ENCODE results near the gene KIAA0513.
A peak's percentile ranks its signal among the peaks of the same experiment; 100 is the strongest.
"Not testable (repeated sequence)": the region's sequence is repeated elsewhere in the genome, so short reads cannot be mapped to it uniquely, and the experiment has no call there.

Gene KIAA0513

DNA sequence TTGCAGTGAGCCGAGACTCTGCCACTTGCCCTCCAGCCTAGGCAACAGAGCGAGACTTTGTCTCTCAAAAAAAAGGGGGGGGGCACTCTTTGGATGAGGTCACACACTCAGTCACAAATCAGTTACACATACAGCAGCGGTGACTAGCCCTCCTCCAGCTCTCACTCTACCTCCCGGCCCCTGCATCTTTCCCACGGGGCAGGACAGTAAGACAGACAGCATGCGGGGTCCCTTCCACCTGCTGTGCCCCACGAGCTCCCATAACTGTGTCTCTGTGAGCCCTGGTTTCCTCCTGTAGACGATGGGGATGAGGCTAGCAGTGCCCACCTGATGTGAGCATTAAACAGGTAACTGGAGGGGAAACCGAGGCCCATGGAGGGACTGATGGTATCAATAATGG is 79.5 kb downstream of the KIAA0513 start:
- Histone ChIP-seq H3K9me3 (ENCODE audit: control insufficient read depth, low read length) (no peaks in the 10 kb centered on the region), H3K4me1 (ENCODE audit: control insufficient read depth, insufficient read depth, low read length) (no peaks in the 10 kb centered on the region), H3K4me3 (ENCODE audit: low read length) (no peak overlapping the region), H3K9ac (ENCODE audit: low read length) (no peak overlapping the region), H3K36me3 (ENCODE audit: control insufficient read depth, insufficient read depth, low read length) (no peaks in the 10 kb centered on the region), H3K27me3 (ENCODE audit: control insufficient read depth, insufficient read depth, low read length) (no peaks in the 10 kb centered on the region)

DNA sequence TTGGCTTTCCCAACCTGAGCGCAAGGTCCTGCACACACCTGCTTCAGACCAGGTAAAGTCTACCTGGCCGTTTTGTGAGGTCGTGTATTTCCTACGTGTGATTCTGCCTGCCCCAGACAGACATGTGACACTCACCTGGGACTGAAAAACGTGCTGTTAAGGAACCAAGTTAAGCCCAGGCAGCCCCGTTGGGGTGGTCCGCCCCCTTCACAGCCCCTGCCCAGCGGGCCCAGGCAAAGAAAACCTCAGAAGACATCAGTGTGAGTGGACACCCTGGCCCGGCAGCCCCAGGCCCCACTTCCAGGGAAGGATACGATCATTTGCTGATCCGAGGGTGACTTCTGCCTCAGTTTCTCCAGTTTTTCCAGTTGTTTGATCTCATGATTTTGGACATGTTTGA is 79.9 kb downstream of the KIAA0513 start:
- Histone ChIP-seq H3K9ac (ENCODE audit: low read length) (no peak overlapping the region), H3K36me3 (ENCODE audit: control insufficient read depth, insufficient read depth, low read length) (no peaks in the 10 kb centered on the region), H3K9me3 (ENCODE audit: control insufficient read depth, low read length) (no peaks in the 10 kb centered on the region), H3K4me1 (ENCODE audit: control insufficient read depth, insufficient read depth, low read length) (no peaks in the 10 kb centered on the region), H3K27me3 (ENCODE audit: control insufficient read depth, insufficient read depth, low read length) (no peaks in the 10 kb centered on the region), H3K4me3 (ENCODE audit: low read length) (no peak overlapping the region)

DNA sequence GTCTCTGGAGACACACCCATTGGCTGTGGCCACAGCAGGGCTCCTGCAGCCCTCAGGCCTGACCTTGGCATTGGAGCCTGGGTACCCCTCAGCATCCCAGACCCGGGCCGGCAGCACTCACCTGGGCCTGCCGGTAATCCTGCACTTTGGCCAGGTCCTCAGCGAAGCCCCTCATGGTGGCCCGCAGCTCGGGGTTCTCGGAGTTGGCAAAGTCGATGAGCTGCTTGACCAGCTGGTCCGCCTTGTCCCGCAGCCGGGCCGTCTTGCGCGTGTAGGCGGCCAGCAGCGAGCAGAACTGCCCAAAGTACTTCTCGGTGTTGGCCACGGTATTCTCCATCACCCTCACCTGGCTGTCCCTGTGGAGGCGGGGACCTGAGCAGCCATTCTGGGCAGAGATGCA is 82.5 kb downstream of the KIAA0513 start:
- Histone ChIP-seq H3K9me3 (ENCODE audit: control insufficient read depth, low read length) (no peaks in the 10 kb centered on the region), H3K27me3 (ENCODE audit: control insufficient read depth, insufficient read depth, low read length) (no peaks in the 10 kb centered on the region), H3K9ac (ENCODE audit: low read length) (no peak overlapping the region), H3K36me3 (ENCODE audit: control insufficient read depth, insufficient read depth, low read length) (no peaks in the 10 kb centered on the region), H3K4me3 (ENCODE audit: low read length) (no peak overlapping the region), H3K4me1 (ENCODE audit: control insufficient read depth, insufficient read depth, low read length) (no peaks in the 10 kb centered on the region)

DNA sequence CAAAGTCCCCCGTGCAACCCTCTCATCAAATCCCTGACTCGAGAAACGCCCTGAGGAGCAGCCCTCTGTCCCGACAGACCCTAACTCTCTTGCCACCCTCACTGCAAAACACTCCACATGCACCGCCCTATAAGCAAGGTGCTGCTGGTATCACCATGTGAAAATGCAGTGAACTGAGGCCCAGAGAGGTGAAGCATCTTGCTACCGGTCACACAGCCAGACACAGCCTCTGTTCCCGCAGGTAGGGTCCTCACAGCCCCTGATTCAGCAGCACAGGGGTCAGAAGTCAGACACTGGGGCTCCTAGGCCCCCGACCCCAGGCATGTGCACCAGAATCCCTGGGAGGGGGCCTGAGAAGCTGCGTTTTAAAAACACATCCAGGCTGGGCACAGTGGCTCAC is 83.6 kb downstream of the KIAA0513 start:
- H3K4me3 ChIP-seq (ENCODE audit: low read length), result no peak overlapping the region
- no peaks in the 10 kb centered on the region for H3K4me1 ChIP-seq (ENCODE audit: control insufficient read depth, insufficient read depth, low read length)
- H3K9ac ChIP-seq (ENCODE audit: low read length), result no peak overlapping the region
- H3K27me3 ChIP-seq (ENCODE audit: control insufficient read depth, insufficient read depth, low read length), result no peaks in the 10 kb centered on the region
- no peaks in the 10 kb centered on the region for H3K36me3 ChIP-seq (ENCODE audit: control insufficient read depth, insufficient read depth, low read length)
- no peaks in the 10 kb centered on the region for H3K9me3 ChIP-seq (ENCODE audit: control insufficient read depth, low read length)

DNA sequence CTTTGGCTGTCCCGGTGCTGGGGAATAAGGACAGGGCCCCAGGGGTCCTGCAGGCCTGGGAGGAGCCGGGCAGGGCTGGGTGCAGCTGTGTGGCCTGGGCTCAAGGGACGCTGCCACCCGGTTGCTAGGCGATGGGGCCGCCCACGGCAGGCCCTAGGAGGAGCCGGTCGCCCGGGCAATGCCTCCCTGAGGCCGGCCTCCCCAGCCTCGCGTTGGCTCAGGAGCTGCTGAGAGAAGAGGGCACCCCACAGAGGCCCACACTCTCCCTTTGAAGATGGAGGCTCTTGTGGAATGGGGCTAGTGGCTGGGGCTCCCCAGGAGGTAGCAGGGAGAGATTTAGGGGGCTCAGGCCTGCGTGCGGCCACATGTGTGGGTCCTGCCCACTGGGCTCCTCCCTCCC is 84.8 kb downstream of the KIAA0513 start, which contains the start of gene CIBAR2:
CIBAR2 (minus strand) TSS at position 109 of the 400 bp plus-strand sequence. CDS start 120 bp downstream, outside the sequence.
- H3K9ac ChIP-seq (ENCODE audit: low read length), result no peak within 1 kb of the TSS
- H3K36me3 ChIP-seq (ENCODE audit: control insufficient read depth, insufficient read depth, low read length), result no peaks in the 10 kb centered on the region
- H3K9me3 ChIP-seq (ENCODE audit: control insufficient read depth, low read length), result no peaks in the 10 kb centered on the region
- H3K27me3 ChIP-seq (ENCODE audit: control insufficient read depth, insufficient read depth, low read length), result no peaks in the 10 kb centered on the region
- H3K4me3 ChIP-seq (ENCODE audit: low read length), result no peak within 1 kb of the TSS
- H3K4me1 ChIP-seq (ENCODE audit: control insufficient read depth, insufficient read depth, low read length), result no peaks in the 10 kb centered on the region

DNA sequence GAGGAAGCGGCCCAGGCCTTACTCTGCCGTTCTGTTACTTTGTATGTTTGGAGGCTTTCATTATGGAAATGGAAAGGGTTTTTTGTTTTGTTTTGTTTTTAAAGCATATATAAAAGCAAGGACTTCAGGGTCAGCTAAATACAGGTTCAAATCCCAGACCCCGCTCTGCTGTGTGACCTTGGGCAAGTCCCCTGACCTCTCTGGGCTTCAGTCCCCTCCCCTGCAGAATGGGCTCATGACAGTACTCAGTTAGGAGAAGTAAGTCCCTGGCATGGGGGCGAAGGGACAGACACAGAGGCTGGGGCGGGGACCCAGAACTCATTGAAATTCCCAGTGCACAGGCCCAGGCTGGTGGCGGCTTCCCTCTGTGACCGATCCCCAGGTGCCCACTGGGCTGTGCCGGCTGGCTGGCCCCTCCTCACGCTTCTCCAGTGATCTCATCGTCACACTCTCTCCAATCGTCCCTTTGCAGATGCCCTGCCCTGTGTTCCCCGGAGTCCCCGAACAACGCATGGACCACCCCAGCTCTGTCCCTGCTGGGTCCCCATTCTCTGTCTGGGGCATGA is 85.7 kb downstream of the KIAA0513 start:
- H3K9me3 ChIP-seq (ENCODE audit: control insufficient read depth, low read length), result no peaks in the 10 kb centered on the region
- H3K4me3 ChIP-seq (ENCODE audit: low read length), result no peak overlapping the region
- H3K27me3 ChIP-seq (ENCODE audit: control insufficient read depth, insufficient read depth, low read length), result no peaks in the 10 kb centered on the region
- H3K9ac ChIP-seq (ENCODE audit: low read length), result no peak overlapping the region
- H3K4me1 ChIP-seq (ENCODE audit: control insufficient read depth, insufficient read depth, low read length), result no peaks in the 10 kb centered on the region
- H3K36me3 ChIP-seq (ENCODE audit: control insufficient read depth, insufficient read depth, low read length), result no peaks in the 10 kb centered on the region

DNA sequence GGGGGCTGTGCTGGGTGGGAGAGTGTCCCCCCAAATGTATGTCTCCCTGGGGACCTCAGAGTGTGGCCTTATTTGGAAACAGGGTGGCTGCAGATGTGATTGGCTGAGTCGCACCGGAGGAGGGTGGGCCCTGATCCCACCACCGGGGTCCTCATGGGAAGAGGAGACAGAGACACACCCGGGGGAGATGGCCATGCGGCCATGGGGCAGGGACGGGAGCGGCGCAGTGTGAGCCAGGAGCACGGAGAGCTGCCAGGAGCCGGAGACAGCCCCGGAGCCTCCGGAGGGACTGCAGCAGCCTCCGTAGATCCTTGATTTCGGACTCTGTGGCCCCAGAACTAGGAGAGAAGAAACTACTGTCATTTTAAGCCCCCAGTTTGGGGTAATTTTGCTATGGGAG is 86.3 kb downstream of the KIAA0513 start:
- Histone ChIP-seq H3K9ac (ENCODE audit: low read length) (no peak overlapping the region), H3K4me3 (ENCODE audit: low read length) (no peak overlapping the region), H3K9me3 (ENCODE audit: control insufficient read depth, low read length) (no peaks in the 10 kb centered on the region), H3K4me1 (ENCODE audit: control insufficient read depth, insufficient read depth, low read length) (no peaks in the 10 kb centered on the region), H3K36me3 (ENCODE audit: control insufficient read depth, insufficient read depth, low read length) (no peaks in the 10 kb centered on the region), H3K27me3 (ENCODE audit: control insufficient read depth, insufficient read depth, low read length) (no peaks in the 10 kb centered on the region)

DNA sequence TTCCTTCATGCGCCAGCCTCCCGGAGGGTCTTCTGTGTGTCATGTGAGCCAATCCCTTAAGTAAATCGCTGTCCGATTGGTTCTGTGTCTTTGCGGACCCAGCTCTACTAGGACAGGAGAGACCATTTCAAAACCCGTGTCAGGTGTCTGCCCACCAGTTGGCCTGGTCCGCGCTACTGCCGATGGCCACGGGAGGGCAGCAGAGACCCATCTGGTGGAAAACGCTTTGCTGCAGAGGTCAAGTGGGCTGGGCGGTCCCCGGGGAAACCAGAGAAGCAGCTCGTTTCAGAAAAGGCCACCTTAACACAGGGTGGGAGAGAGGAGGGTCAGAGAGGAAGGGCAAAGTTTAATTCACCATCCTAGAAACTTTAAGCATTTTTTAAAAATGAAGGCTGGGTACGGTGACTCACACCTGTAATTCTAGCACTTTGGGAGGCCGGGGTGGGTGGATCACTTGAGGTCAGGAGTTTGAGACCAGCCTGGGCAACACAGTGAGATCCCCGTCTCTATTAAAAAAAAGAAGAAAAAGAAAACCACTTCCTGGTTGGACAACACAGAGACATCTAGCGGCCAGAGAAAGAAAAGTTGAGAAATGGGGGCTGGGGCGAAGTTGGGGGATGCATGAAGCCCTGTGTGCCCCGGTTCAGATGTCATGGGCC is 87.4 kb downstream of the KIAA0513 start:
- no peak overlapping the region for H3K4me3 ChIP-seq (ENCODE audit: low read length)
- H3K9me3 ChIP-seq (ENCODE audit: control insufficient read depth, low read length), result no peaks in the 10 kb centered on the region
- H3K4me1 ChIP-seq (ENCODE audit: control insufficient read depth, insufficient read depth, low read length), result no peaks in the 10 kb centered on the region
- H3K9ac ChIP-seq (ENCODE audit: low read length), result peak overlapping the region; percentile 44
- no peaks in the 10 kb centered on the region for H3K27me3 ChIP-seq (ENCODE audit: control insufficient read depth, insufficient read depth, low read length)
- H3K36me3 ChIP-seq (ENCODE audit: control insufficient read depth, insufficient read depth, low read length), result no peaks in the 10 kb centered on the region

DNA sequence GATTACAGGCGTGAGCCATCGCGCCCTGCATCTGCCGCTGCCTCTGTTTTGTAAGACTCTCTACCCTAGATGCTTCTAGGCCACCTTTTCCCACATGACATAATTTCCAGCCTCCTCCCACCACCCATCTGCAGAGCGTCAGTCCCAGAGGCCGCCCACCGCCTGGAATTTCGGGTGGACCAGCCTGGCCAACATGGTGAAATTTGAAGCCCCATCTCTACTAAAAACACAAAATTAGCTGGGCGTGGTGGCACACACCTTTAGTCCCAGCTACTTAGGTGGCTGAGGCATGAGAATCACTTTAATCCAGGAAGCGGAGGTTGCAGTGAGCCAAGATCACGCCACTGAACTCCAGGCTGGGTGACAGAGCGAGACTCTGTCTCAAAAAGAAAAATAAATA is 89.8 kb downstream of the KIAA0513 start:
- Histone ChIP-seq H3K4me1 (ENCODE audit: control insufficient read depth, insufficient read depth, low read length) (no peaks in the 10 kb centered on the region), H3K36me3 (ENCODE audit: control insufficient read depth, insufficient read depth, low read length) (no peaks in the 10 kb centered on the region), H3K4me3 (ENCODE audit: low read length) (no peak overlapping the region), H3K27me3 (ENCODE audit: control insufficient read depth, insufficient read depth, low read length) (no peaks in the 10 kb centered on the region), H3K9ac (ENCODE audit: low read length) (no peak overlapping the region), H3K9me3 (ENCODE audit: control insufficient read depth, low read length) (no peaks in the 10 kb centered on the region)

DNA sequence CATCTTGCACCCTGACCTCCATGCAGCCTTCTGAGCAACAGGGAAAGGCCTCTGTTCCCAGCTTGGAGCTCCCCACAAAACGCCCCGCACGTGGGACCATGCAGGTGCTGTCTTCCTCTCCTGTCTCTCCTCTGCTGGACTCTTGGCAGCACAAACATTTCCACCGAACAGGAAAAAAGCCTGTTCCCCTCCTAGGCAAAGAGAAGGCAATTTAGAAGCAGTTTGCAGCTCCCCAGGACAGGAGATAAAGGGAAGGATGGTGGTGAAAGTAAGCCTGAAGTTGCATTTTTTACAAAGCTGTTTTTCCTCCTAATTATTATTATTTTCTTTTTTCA is 92.4 kb downstream of the KIAA0513 start:
- Histone ChIP-seq H3K9ac (ENCODE audit: low read length) (no peak overlapping the region), H3K4me1 (ENCODE audit: control insufficient read depth, insufficient read depth, low read length) (no peaks in the 10 kb centered on the region), H3K36me3 (ENCODE audit: control insufficient read depth, insufficient read depth, low read length) (no peaks in the 10 kb centered on the region), H3K4me3 (ENCODE audit: low read length) (no peak overlapping the region), H3K9me3 (ENCODE audit: control insufficient read depth, low read length) (no peaks in the 10 kb centered on the region), H3K27me3 (ENCODE audit: control insufficient read depth, insufficient read depth, low read length) (no peaks in the 10 kb centered on the region)

DNA sequence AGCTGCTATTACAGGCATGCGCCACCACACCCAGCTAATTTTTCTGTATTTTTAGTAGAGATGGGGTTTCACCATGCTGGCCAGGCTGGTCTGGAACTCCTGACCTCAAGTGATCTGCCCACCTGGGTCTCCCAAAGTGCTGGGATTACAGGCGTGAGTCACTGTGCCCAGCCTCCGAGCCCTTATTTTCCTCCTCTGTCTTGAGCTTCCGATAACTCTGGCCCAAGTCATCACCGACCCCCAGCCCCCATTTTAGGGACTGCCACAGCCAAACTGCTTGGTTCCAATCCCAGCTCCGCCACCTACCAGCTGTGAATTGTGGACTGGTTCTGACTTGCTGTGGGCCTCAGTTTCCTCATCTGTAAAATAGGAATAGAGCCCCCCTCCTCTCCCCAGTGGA is 95.8 kb downstream of the KIAA0513 start:
- not testable (repeated sequence) for H3K4me3 ChIP-seq (ENCODE audit: low read length); H3K4me1 ChIP-seq (ENCODE audit: control insufficient read depth, insufficient read depth, low read length); H3K36me3 ChIP-seq (ENCODE audit: control insufficient read depth, insufficient read depth, low read length); H3K9ac ChIP-seq (ENCODE audit: low read length); H3K9me3 ChIP-seq (ENCODE audit: control insufficient read depth, low read length); H3K27me3 ChIP-seq (ENCODE audit: control insufficient read depth, insufficient read depth, low read length)

DNA sequence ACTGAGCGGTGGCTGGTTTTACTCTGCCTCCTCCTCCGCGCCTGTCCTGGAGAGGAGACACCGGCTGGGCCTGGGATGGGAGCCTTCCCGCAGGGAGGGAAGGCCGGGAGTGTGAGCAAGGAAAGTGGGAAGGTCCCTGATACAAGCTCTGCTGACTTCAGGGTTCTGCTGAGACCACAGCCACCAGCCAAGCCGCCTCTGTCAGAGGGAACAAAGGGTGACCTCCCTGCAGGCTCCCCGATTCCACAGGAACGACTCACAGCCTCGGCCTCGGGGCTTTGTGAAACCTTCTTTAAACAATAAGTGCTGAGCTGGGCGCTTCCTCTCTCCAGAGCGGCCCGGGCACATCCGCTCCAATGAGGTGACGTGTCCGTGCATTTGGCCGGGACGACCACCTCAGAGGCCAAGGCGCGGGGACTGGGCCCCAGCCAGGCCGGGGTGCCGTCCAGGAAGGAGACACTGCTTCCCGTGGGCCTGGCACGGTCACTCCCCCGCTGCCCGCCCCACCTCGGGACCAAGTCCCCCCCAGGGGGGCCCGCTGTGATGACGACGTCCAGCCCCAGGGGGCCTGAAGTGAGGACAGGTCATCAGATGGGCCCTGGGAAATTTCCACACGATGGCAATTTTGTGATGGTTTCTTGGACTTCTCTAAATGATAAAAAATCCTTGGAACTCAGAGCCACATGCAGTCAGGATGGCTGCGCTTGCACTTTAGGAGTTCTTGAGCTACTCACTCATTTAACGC is 96.5 kb downstream of the KIAA0513 start:
- H3K9ac ChIP-seq (ENCODE audit: low read length), result no peak overlapping the region
- no peak overlapping the region for H3K4me3 ChIP-seq (ENCODE audit: low read length)
- peaks cover 7% of the 10 kb centered on the region for H3K4me1 ChIP-seq (ENCODE audit: control insufficient read depth, insufficient read depth, low read length)
- no peaks in the 10 kb centered on the region for H3K36me3 ChIP-seq (ENCODE audit: control insufficient read depth, insufficient read depth, low read length)
- peaks cover 7% of the 10 kb centered on the region for H3K27me3 ChIP-seq (ENCODE audit: control insufficient read depth, insufficient read depth, low read length)
- H3K9me3 ChIP-seq (ENCODE audit: control insufficient read depth, low read length), result no peaks in the 10 kb centered on the region

Data from mucosa of stomach (tissue), 1 donor.